22Rv1 (cell line): ENCODE results near the gene ZNF30.

Source experiments
- H3K27ac ChIP-seq: fragments of 450-650 bp; 2 replicates; pipeline ENCODE4 v1.5.1; 2017
- CTCF ChIP-seq: fragments of 450-650 bp; IDR thresholded peaks from 2 replicates; pipeline ENCODE4 v1.5.1; 2017; ENCODE audit warnings: mild to moderate bottlenecking
- ZFX ChIP-seq: fragments of 450-650 bp; IDR thresholded peaks from 2 replicates; pipeline ENCODE4 v1.6.1; 2017; ENCODE audit warnings: antibody characterized with exemption, borderline replicate concordance

The ZNF30 gene

GRCh38 chr19:34936184-34936583 lies 9.5 kb downstream of the ZNF30 start:
- TF ChIP-seq CTCF, result no peak
- TF ChIP-seq ZFX, result no peak
- H3K27ac ChIP-seq, result no peak overlapping the region

GRCh38 chr19:34938886-34939285 lies 12.2 kb downstream of the ZNF30 start:
- TF ChIP-seq ZFX, result no peak
- TF ChIP-seq CTCF, result no peak
- no peak overlapping the region for H3K27ac ChIP-seq

- no peak overlapping the region for H3K27ac ChIP-seq
- TF ChIP-seq ZFX (no peak), CTCF (no peak)
Observed at GRCh38 chr19:34943861-34944573, 17.3 kb downstream of the ZNF30 start.

GRCh38 chr19:34953092-34953491 lies 26.4 kb downstream of the ZNF30 start:
- H3K27ac ChIP-seq, result no peak overlapping the region
- TF ChIP-seq ZFX (no peak), CTCF (no peak)

GRCh38 chr19:34957830-34958751 lies 31.4 kb downstream of the ZNF30 start:
- no peak for TF ChIP-seq CTCF
- no peak for TF ChIP-seq ZFX

GRCh38 chr19:34959021-34959420 lies 32.3 kb downstream of the ZNF30 start:
- TF ChIP-seq ZFX, result no peak
- TF ChIP-seq CTCF, result no peak
- no peak overlapping the region for H3K27ac ChIP-seq

More at GRCh38 chr19:34957830-34958751, 31.4 kb downstream of the ZNF30 start:
- H3K27ac ChIP-seq, result no peak overlapping the region
